Mesenchymal stem cell (in vitro differentiated cells and primary cell): ENCODE results near the gene PRKAG2.
"Not testable (repeated sequence)": the region's sequence is repeated elsewhere in the genome, so short reads cannot be mapped to it uniquely, and the experiment has no call there.

Experiments used
- DNase-seq: peaks from one replicate; pipeline ENCODE4 v3.0.0-alpha.2; 2013
- H2AFZ ChIP-seq: one replicate; pipeline ENCODE4 v1.6.1; 2013; ENCODE audit warnings: low read depth, mild to moderate bottlenecking, control low read depth, inconsistent platforms, low read length, moderate library complexity
- H2AK5ac ChIP-seq: 2 replicates; pipeline ENCODE4 v1.6.1; 2013; ENCODE audit warnings: low read length, moderate library complexity, mild to moderate bottlenecking, inconsistent platforms; ENCODE audit not compliant: severe bottlenecking
- H2BK120ac ChIP-seq: one replicate; pipeline ENCODE4 v1.6.1; 2013; ENCODE audit warnings: low read depth, mild to moderate bottlenecking, inconsistent platforms, low read length, moderate library complexity
- H2BK12ac ChIP-seq, 2 experiments: one replicate each; pipeline ENCODE4 v1.6.1; 2013; ENCODE audit warnings: inconsistent platforms in 2 of 2, low read length in 2 of 2, mild to moderate bottlenecking in 2 of 2, moderate library complexity in 2 of 2, control low read depth in 1 of 2
- H2BK15ac ChIP-seq: one replicate; pipeline ENCODE4 v1.6.1; 2013; ENCODE audit warnings: mild to moderate bottlenecking, low read depth, inconsistent platforms; ENCODE audit not compliant: poor library complexity, severe bottlenecking
- H2BK5ac ChIP-seq: 2 replicates; pipeline ENCODE4 v1.6.1; 2013; ENCODE audit warnings: low read depth, mild to moderate bottlenecking, low read length, control low read depth, inconsistent platforms; ENCODE audit not compliant: poor library complexity, severe bottlenecking
- H3K14ac ChIP-seq, 2 experiments: one replicate each; pipeline ENCODE4 v1.6.1; 2013; ENCODE audit warnings: inconsistent platforms in 2 of 2, low read length in 2 of 2, control low read depth in 1 of 2, mild to moderate bottlenecking in 1 of 2, moderate library complexity in 1 of 2
- H3K18ac ChIP-seq, 2 experiments: one replicate each; pipeline ENCODE4 v1.6.1; 2013; ENCODE audit warnings: inconsistent platforms in 2 of 2, low read length in 2 of 2, control low read depth in 1 of 2, low read depth in 1 of 2, mild to moderate bottlenecking in 1 of 2
- H3K23ac ChIP-seq, 2 experiments: one replicate each; pipeline ENCODE4 v1.6.1; 2013; ENCODE audit warnings: inconsistent platforms in 2 of 2, low read length in 2 of 2, mild to moderate bottlenecking in 2 of 2, moderate library complexity in 2 of 2, control low read depth in 1 of 2
- H3K27ac ChIP-seq: 2 replicates; pipeline ENCODE4 v1.5.1; 2013; ENCODE audit warnings: mild to moderate bottlenecking, moderate library complexity, low read length, control low read depth, inconsistent platforms; ENCODE audit not compliant: poor library complexity, severe bottlenecking
- H3K27me3 ChIP-seq, 2 experiments: 2 replicates each; pipeline versions ENCODE4 v1.6.1 to v1.7.0; 2013; ENCODE audit warnings: low read length in 2 of 2, mild to moderate bottlenecking in 2 of 2, moderate library complexity in 2 of 2, control low read depth in 1 of 2, inconsistent platforms in 1 of 2; ENCODE audit not compliant: control insufficient read depth in 1 of 2, insufficient read depth in 1 of 2
- H3K36me3 ChIP-seq, 2 experiments: 2 replicates each; pipeline versions ENCODE4 v1.6.1 to v1.7.0; 2013; ENCODE audit warnings: low read length in 2 of 2, control low read depth in 1 of 2, inconsistent platforms in 1 of 2, low read depth in 1 of 2, mild to moderate bottlenecking in 1 of 2; ENCODE audit not compliant: insufficient read depth in 2 of 2, control insufficient read depth in 1 of 2
- H3K4ac ChIP-seq, 2 experiments: one replicate each; pipeline ENCODE4 v1.6.1; 2013; ENCODE audit warnings: inconsistent platforms in 2 of 2, low read length in 2 of 2, mild to moderate bottlenecking in 2 of 2, moderate library complexity in 2 of 2, control low read depth in 1 of 2, low read depth in 1 of 2
- H3K4me1 ChIP-seq: 2 replicates; pipeline ENCODE4 v1.6.1; 2013; ENCODE audit warnings: low read depth, low read length, control low read depth; ENCODE audit not compliant: control insufficient read depth, insufficient read depth
- H3K4me2 ChIP-seq: 2 replicates; pipeline ENCODE4 v1.6.1; 2013; ENCODE audit warnings: low read length, mild to moderate bottlenecking, inconsistent platforms; ENCODE audit not compliant: poor library complexity, severe bottlenecking
- H3K4me3 ChIP-seq, 2 experiments: 2 replicates each; pipeline versions ENCODE4 v1.5.1 to v1.7.0; 2013; ENCODE audit warnings: low read length in 2 of 2, mild to moderate bottlenecking in 2 of 2, control low read depth in 1 of 2, low read depth in 1 of 2; ENCODE audit not compliant: insufficient read depth in 1 of 2
- H3K79me1 ChIP-seq: replicated peaks from 2 replicates; pipeline ENCODE4 v1.6.1; 2013; ENCODE audit warnings: mild to moderate bottlenecking, control low read depth, low read length, inconsistent platforms; ENCODE audit not compliant: poor library complexity, severe bottlenecking
- H3K9ac ChIP-seq: 2 replicates; pipeline ENCODE4 v1.7.0; 2013; ENCODE audit warnings: mild to moderate bottlenecking, low read length, moderate library complexity
- H3K9me3 ChIP-seq: 2 replicates; pipeline ENCODE4 v1.7.0; 2013; ENCODE audit warnings: mild to moderate bottlenecking, low read length; ENCODE audit not compliant: control insufficient read depth
- H4K8ac ChIP-seq: one replicate; pipeline ENCODE4 v1.6.1; 2013; ENCODE audit warnings: inconsistent platforms, mild to moderate bottlenecking, low read length, moderate library complexity
- H4K91ac ChIP-seq: one replicate; pipeline ENCODE4 v1.6.1; 2013; ENCODE audit warnings: mild to moderate bottlenecking, low read length, inconsistent platforms
- WGBS: methylation state at CpG from one replicate; pipeline ENCODE4 v1.1.7; 2013; ENCODE audit warnings: mixed read lengths; 5-methylcytosine and 5-hydroxymethylcytosine counted together

PRKAG2 gene

DNA sequence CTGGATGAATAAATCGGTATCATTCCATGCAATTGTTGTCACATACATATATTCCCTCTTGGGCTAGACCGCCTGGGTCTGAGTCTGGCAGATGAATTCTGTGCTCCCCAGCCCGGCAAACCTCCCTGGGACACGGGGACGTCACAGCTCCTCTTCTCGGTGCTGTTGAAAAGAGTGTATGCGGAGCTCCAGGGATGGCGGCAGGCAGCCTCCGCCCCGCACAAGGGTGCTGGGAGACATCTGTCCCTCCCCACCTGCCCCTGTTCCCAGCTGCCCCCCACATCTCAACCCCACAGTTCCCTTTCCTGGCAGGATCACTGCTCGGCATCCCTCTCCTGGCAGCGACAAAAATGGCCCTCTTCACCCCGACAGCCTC lies 32.1 kb downstream of the PRKAG2 start:
- H2BK120ac ChIP-seq: no peak overlapping the region
- no peak overlapping the region for H2BK15ac ChIP-seq
- no peak overlapping the region for H3K18ac ChIP-seq
- H4K8ac ChIP-seq: no peak overlapping the region
- WGBS: 94% methylated on average over 13 of the region's 13 CpGs
- H2BK5ac ChIP-seq: no peak overlapping the region
- H3K23ac ChIP-seq: no peak overlapping the region
- peaks cover 7% of the 10 kb centered on the region for H3K4me1 ChIP-seq
- no peaks in the 10 kb centered on the region for H3K79me1 ChIP-seq
- H4K91ac ChIP-seq: no peak overlapping the region
- H3K9ac ChIP-seq: peak overlapping the region; percentile 16
- no peak overlapping the region for H2AFZ ChIP-seq
- H3K27ac ChIP-seq: no peak overlapping the region
- no peak overlapping the region for H2AK5ac ChIP-seq
- no peaks in the 10 kb centered on the region for H3K9me3 ChIP-seq
- no peak overlapping the region for H3K4me2 ChIP-seq
- H3K4ac ChIP-seq: no peak overlapping the region
- H3K4me3 ChIP-seq: no peak overlapping the region
- no peak for DNase-seq
- H2BK12ac ChIP-seq: no peak overlapping the region
- no peaks in the 10 kb centered on the region for H3K27me3 ChIP-seq
- no peaks in the 10 kb centered on the region for H3K36me3 ChIP-seq
- no peak overlapping the region for H3K14ac ChIP-seq

DNA sequence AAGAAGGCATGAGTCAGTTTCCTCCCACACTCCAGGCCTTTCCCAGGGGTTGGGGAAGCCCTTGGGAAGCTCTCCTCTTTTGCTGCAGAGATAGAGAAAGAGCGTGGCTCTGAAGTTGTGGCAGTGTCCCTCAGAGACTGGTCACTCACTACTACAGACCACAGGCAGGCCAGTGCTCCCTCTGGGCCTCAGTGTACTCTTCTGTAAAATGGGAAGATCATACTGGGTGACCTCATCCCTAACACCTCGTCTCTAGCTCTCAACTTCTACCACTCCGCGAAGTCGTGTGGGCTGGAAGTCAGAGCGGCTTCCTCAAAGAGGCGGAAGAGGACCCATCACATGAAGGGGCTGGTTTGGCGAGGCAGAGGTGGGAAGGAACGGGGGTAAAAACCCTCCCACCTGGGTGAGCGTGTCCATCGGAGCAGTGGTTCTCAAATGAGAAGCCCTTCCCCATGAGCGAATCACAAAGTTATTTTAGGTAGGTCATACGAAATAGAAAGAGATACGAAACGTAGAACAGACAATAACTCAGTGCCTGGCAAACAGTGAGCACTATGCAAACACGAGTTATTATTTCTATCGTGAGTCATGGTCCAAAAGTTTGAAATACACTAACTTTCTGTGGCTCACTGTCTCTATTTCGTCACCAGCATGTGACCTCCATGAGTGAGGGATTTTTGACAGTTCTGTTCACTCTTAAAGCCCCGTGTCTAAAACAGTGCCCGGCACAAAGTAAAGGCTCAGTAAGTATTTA lies 32.7 kb downstream of the PRKAG2 start:
- Histone ChIP-seq H3K36me3 (no peaks in the 10 kb centered on the region), H3K9me3 (no peaks in the 10 kb centered on the region), H2BK15ac (no peak overlapping the region), H3K79me1 (no peaks in the 10 kb centered on the region), H3K4me2 (peak overlapping the region; percentile 25), H2BK12ac (no peak overlapping the region), H3K9ac (peak overlapping the region; percentile 68), H3K18ac (no peak overlapping the region), H3K27me3 (peaks cover 0 to 3% of the 10 kb centered on the region in 2 experiments), H3K4me1 (peaks cover 7% of the 10 kb centered on the region), H4K91ac (no peak overlapping the region), H2AFZ (no peak overlapping the region), H2BK5ac (no peak overlapping the region), H3K27ac (no peak overlapping the region), H2AK5ac (no peak overlapping the region), H3K4ac (no peak overlapping the region), H2BK120ac (no peak overlapping the region), H4K8ac (no peak overlapping the region), H3K23ac (no peak overlapping the region), H3K4me3 (peak overlapping the region in 1 of 2 experiments; percentile 17), H3K14ac (no peak overlapping the region)
- 88% methylated on average over 19 of the region's 20 CpGs for WGBS
- DNase-seq: no peak

DNA sequence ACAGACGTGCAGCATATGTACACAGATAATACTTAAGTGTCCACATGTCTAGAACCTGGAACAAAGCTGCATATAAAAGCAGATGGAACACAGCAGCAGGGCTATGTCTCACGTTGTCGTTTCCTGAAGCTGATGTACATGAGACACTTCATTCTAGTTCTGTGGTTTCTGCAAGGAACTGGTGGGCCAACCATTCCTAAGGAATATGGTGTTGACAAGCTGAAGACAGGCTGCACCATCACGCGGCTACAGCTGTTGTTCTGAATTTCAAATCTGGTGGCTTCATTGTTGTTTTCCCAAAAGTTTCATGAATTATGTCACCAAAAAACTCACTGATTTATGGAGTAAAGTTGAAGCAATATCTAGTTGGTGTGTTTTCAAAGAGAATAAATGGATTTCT lies 33.7 kb downstream of the PRKAG2 start:
- 84% methylated on average over 5 of the region's 5 CpGs for WGBS
- DNase-seq: no peak
- Histone ChIP-seq H2BK5ac (no peak overlapping the region), H3K9me3 (no peaks in the 10 kb centered on the region), H2AFZ (no peak overlapping the region), H2BK15ac (no peak overlapping the region), H3K9ac (no peak overlapping the region), H3K4ac (no peak overlapping the region), H3K4me2 (no peak overlapping the region), H4K91ac (no peak overlapping the region), H3K27me3 (peaks cover 0 to 3% of the 10 kb centered on the region in 2 experiments), H4K8ac (no peak overlapping the region), H3K14ac (no peak overlapping the region), H3K4me3 (no peak overlapping the region), H2BK12ac (no peak overlapping the region), H2BK120ac (no peak overlapping the region), H3K27ac (no peak overlapping the region), H3K79me1 (no peaks in the 10 kb centered on the region), H2AK5ac (no peak overlapping the region), H3K18ac (no peak overlapping the region), H3K23ac (no peak overlapping the region), H3K36me3 (no peaks in the 10 kb centered on the region), H3K4me1 (peaks cover 7% of the 10 kb centered on the region)

DNA sequence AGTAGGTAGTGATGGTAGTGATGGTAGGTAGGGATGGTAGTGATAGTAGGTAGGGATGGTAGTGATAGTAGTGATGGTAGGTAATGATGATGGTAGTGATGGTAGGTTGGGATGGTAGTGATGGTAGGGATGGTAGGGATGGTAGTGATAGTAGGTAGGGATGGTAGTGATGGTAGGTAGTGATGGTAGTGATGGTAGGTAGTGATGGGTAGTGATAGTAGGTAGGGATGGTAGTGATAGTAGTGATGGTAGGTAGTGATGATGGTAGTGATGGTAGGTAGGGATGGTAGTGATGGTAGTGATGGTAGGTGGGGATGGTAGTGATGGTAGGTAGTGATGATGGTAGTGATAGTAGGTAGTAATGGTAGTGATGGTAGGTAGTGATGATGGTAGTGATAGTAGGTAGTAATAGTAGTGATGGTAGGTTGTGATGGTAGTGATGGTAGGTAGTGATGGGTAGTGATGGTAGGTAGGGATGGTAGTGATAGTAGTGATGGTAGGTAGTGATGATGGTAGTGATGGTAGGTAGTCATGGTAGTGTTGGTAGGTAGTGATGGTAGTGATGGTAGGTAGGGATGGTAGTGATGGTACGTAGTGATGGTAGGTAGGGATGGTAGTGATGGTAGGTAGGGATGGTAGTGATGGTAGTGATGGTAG lies 35.4 kb downstream of the PRKAG2 start:
- H3K4ac ChIP-seq, H2AFZ ChIP-seq, H2BK5ac ChIP-seq, H3K4me2 ChIP-seq, H4K91ac ChIP-seq, H3K36me3 ChIP-seq, H3K79me1 ChIP-seq, H3K18ac ChIP-seq, H2BK120ac ChIP-seq, H2BK12ac ChIP-seq, H2AK5ac ChIP-seq, H3K23ac ChIP-seq, H4K8ac ChIP-seq, H2BK15ac ChIP-seq, H3K27me3 ChIP-seq, H3K27ac ChIP-seq, DNase-seq, H3K9ac ChIP-seq, H3K4me3 ChIP-seq, H3K14ac ChIP-seq, H3K9me3 ChIP-seq: not testable (repeated sequence)
- H3K4me1 ChIP-seq: peaks cover 13% of the 10 kb centered on the region
- WGBS: 78% methylated on average over 1 of the region's 1 CpG
